ENCODE data around the gene FAM168A. TPM values are rescaled to one million over a fixed set of nuclear protein-coding genes. Genes with fewer than 3 reads are reported as not detected.

FAM168A gene
- polyA plus RNA-seq, 1 donor (not counting 4 experiments of a cell fraction or from before 2014, with no cell fraction given): 11.8 TPM

DNA sequence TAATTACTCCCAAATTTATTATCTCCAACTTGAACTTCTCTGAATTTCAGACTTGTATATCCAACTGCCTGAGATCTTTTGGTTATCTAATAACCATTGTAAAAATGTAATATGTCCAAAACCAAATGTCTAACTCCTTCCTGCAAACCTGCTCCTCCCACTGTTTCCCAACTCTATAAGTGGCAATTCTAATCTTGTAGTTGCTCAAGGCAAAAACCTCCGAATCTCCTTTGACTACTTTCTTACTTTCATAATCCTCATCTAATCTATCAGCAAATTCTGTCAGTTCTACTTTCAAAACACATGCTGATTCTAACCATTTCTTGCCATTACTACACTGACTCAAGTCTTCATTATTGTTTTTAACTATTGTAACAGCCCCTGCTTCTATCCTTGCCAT lies 55.7 kb downstream of the FAM168A start:
- dilution Hi-C loops (cut with MboI; ENCODE audit: extremely low pct_ligation_motif_present, low sequenced_read_pairs): no loop called here
- Histone ChIP-seq H3K9ac (ENCODE audit: control insufficient read depth, extremely low read depth, insufficient read depth, low read length) (no peak overlapping the region), H3K9me3 (ENCODE audit: control insufficient read depth, low read depth, low read length) (no peaks in the 10 kb centered on the region), H3K36me3 (ENCODE audit: control insufficient read depth in 2 of 2, extremely low read depth in 1 of 2, insufficient read depth in 2 of 2, low read length in 2 of 2) (no peaks in the 10 kb centered on the region), H3K79me2 (ENCODE audit: control insufficient read depth, insufficient read depth, low read length) (no peaks in the 10 kb centered on the region), H3K4me3 (ENCODE audit: control insufficient read depth in 2 of 3, extremely low read depth in 1 of 3, insufficient read depth in 2 of 3, low read depth in 1 of 3, low read length in 3 of 3) (no peak overlapping the region), H2AFZ (ENCODE audit: control insufficient read depth, low read length) (no peak overlapping the region), H3K27ac (ENCODE audit: control insufficient read depth, insufficient read depth, low read length) (no peak overlapping the region), H3K27me3 (ENCODE audit: control insufficient read depth, extremely low read depth, insufficient read depth, low read length) (no peaks in the 10 kb centered on the region), H4K20me1 (ENCODE audit: control insufficient read depth, extremely low read depth, insufficient read depth, low read length) (no peaks in the 10 kb centered on the region), H3K4me2 (ENCODE audit: control insufficient read depth, extremely low read depth, insufficient read depth, low read depth, low read length) (no peak overlapping the region), H3K9me1 (ENCODE audit: control insufficient read depth, extremely low read depth, insufficient read depth, low read length) (no peaks in the 10 kb centered on the region), H3K4me1 (ENCODE audit: control insufficient read depth, extremely low read depth, insufficient read depth, low read length) (no peaks in the 10 kb centered on the region)
- no peak for DNase-seq (ENCODE audit: low read depth, low spot score)
- FAIRE-seq: no peak
- TF ChIP-seq, protein P1, sequence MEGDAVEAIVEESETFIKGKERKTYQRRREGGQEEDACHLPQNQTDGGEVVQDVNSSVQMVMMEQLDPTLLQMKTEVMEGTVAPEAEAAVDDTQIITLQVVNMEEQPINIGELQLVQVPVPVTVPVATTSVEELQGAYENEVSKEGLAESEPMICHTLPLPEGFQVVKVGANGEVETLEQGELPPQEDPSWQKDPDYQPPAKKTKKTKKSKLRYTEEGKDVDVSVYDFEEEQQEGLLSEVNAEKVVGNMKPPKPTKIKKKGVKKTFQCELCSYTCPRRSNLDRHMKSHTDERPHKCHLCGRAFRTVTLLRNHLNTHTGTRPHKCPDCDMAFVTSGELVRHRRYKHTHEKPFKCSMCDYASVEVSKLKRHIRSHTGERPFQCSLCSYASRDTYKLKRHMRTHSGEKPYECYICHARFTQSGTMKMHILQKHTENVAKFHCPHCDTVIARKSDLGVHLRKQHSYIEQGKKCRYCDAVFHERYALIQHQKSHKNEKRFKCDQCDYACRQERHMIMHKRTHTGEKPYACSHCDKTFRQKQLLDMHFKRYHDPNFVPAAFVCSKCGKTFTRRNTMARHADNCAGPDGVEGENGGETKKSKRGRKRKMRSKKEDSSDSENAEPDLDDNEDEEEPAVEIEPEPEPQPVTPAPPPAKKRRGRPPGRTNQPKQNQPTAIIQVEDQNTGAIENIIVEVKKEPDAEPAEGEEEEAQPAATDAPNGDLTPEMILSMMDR (optimal IDR thresholded peaks at IDR 0.05 in 1 of 3, IDR thresholded peaks at IDR 0.05 in 1 of 3, conservative IDR thresholded peaks at IDR 0.05 in 1 of 3; ENCODE audit: extremely low read depth in 1 of 3, insufficient read depth in 2 of 3, low read length in 3 of 3): no peak
- no peak for TF ChIP-seq EZH2 (IDR thresholded peaks at IDR 0.05; ENCODE audit: low read length)

DNA sequence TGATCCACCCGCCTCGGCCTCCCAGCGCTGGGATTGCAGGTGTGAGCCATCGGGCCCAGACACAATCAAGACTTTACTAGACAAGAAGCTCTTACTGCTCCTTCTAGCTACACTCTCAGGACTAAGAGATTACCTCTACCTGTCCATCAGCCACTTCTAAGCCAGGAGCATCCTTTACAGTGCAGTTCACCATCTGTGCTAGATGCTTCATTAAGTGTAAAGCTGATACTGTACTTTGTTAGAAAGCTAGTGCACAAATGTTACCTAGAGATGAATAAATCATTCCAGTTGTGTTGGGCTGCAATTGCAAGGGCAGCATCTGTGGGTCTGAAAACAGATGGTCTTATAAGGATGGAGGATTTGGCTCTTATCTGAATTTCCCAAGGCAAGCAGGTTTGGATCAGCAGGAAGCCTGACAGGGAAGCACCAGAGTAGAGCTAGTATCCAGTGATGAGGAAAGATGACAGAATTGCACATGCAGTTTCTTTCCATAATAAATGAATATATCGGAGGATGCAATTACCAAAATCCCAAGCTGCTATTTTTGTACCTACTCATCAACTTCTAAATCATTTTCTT lies 58.3 kb downstream of the FAM168A start:
- Histone ChIP-seq H3K27me3 (ENCODE audit: control insufficient read depth, extremely low read depth, insufficient read depth, low read length) (no peaks in the 10 kb centered on the region), H3K9ac (ENCODE audit: control insufficient read depth, extremely low read depth, insufficient read depth, low read length) (no peak overlapping the region), H4K20me1 (ENCODE audit: control insufficient read depth, extremely low read depth, insufficient read depth, low read length) (no peaks in the 10 kb centered on the region), H3K9me3 (ENCODE audit: control insufficient read depth, low read depth, low read length) (no peaks in the 10 kb centered on the region), H3K4me3 (ENCODE audit: control insufficient read depth in 2 of 3, extremely low read depth in 1 of 3, insufficient read depth in 2 of 3, low read depth in 1 of 3, low read length in 3 of 3) (no peak overlapping the region), H3K4me2 (ENCODE audit: control insufficient read depth, extremely low read depth, insufficient read depth, low read depth, low read length) (no peak overlapping the region), H3K79me2 (ENCODE audit: control insufficient read depth, insufficient read depth, low read length) (no peaks in the 10 kb centered on the region), H2AFZ (ENCODE audit: control insufficient read depth, low read length) (no peak overlapping the region), H3K9me1 (ENCODE audit: control insufficient read depth, extremely low read depth, insufficient read depth, low read length) (no peaks in the 10 kb centered on the region), H3K36me3 (ENCODE audit: control insufficient read depth in 2 of 2, extremely low read depth in 1 of 2, insufficient read depth in 2 of 2, low read length in 2 of 2) (no peaks in the 10 kb centered on the region), H3K27ac (ENCODE audit: control insufficient read depth, insufficient read depth, low read length) (no peak overlapping the region), H3K4me1 (ENCODE audit: control insufficient read depth, extremely low read depth, insufficient read depth, low read length) (no peaks in the 10 kb centered on the region)
- no peak for FAIRE-seq
- no peak for TF ChIP-seq EZH2 (IDR thresholded peaks at IDR 0.05; ENCODE audit: low read length)
- TF ChIP-seq, protein P1 (optimal IDR thresholded peaks at IDR 0.05 in 1 of 3, IDR thresholded peaks at IDR 0.05 in 1 of 3, conservative IDR thresholded peaks at IDR 0.05 in 1 of 3; ENCODE audit: extremely low read depth in 1 of 3, insufficient read depth in 2 of 3, low read length in 3 of 3): no peak
- DNase-seq (ENCODE audit: low read depth, low spot score): no peak
- dilution Hi-C loops (cut with MboI; ENCODE audit: extremely low pct_ligation_motif_present, low sequenced_read_pairs): no loop called here

Measured in keratinocyte (primary cell).